Stimulated activated CD4-positive, alpha-beta T cell treated with anti-CD3 and anti-CD28 coated beads, TNF-alpha, amount 100 ng/mL, for 48 hours (primary cell): ENCODE results near the gene GALNT10.
"Not testable (repeated sequence)": the region's sequence is repeated elsewhere in the genome, so short reads cannot be mapped to it uniquely, and the experiment has no call there.

Experiments
- DNase-seq, 3 donors: peaks; one replicate each; pipeline ENCODE4 v3.0.0-alpha.2; 2020; ENCODE audit warnings: low read depth in 3 of 3

The GALNT10 gene

DNA sequence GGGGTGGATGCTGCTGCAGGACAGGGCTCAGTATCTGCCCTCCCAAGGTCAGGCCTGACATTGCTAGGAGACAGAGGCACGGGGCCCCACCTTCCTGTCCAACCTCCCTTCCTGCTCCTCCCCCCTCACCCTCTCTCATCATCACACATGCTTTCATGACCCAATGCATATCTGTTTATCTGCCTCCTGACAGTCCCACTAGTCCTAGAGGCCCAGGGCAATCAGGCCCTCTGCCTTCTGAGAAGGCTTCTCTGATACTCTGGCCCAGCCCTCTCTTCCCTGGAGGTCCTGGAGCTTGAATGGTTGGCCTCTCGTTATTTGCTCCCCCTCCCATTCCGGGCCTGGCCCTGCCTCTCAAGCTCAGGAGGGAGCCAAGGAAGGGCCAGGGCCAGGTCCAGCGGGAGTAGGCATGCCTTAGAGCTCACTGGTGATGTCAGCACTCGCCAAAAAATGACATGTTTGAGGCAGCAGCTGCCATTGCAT lies 164.6 kb downstream of the GALNT10 start:
- DNase-seq, result no peak

- DNase-seq, result no peak
These were observed 165.6 kb downstream of the GALNT10 start for GRCh38 chr5:154356020-154356655.

GRCh38 chr5:154356958-154357357 lies 166.4 kb downstream of the GALNT10 start:
- no peak for DNase-seq

- no peak for DNase-seq
These were observed 168.1 kb downstream of the GALNT10 start for GRCh38 chr5:154358516-154359220.

- no peak for DNase-seq
These were observed 168.7 kb downstream of the GALNT10 start for GRCh38 chr5:154359221-154359573.

DNA sequence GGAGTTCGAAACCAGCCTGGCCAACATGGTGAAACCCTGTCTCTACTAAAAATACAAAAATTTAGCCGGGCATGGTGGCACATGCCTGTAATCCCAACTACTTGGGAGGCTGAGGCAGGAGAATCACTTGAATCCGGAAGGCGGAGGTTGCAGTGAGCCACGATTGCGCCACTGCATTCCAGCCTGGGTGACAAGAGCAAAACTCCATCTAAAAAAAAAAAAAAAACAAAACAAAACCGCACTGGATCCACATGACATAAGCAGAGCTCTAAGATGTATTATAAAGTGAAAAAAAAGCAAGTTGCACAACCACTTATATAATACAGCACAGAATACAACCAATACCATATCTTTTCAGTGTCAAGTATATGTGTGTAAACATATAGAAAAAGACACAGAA lies 169.7 kb downstream of the GALNT10 start:
- not testable (repeated sequence) for DNase-seq

DNA sequence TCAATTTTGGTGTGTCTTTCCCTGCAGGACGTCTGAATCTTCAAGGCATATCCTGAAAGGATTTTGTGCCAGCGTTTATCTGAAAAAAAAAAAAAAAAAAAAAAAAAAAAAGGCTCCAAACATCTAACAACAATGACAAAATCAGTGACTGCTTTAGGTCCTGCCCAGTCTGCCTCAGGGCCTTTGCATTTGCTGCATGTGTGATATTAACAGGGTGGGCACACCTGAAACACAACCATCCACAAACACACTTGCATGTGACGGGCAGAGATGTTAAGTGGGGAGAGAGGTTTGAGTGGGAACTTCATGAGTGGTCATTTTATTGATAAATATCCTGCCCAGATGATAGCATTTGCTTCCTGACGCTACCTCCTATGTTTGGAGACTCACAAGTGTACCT lies 172.9 kb downstream of the GALNT10 start:
- no peak for DNase-seq

- no peak for DNase-seq
These were observed 174.2 kb downstream of the GALNT10 start for GRCh38 chr5:154364771-154365170.

DNA sequence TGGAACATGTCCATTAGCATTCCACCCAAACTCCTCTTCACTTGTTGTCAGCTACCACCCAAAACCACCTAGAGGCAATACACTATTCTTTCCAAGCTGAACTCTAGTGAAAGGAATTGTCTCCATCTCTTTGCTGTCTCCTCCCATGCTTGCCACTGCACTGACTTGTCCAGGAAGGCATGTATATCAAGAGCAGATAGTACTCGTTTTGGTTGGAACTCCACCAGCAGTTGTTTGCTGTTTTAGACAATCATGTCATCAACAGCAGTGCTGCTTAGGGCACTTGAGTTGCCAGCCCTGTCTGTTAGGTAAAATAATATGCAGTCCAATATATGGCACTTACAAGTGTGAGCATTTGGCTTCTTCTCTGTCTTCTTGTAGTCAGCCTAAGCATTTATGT lies 175.3 kb downstream of the GALNT10 start:
- no peak for DNase-seq

DNA sequence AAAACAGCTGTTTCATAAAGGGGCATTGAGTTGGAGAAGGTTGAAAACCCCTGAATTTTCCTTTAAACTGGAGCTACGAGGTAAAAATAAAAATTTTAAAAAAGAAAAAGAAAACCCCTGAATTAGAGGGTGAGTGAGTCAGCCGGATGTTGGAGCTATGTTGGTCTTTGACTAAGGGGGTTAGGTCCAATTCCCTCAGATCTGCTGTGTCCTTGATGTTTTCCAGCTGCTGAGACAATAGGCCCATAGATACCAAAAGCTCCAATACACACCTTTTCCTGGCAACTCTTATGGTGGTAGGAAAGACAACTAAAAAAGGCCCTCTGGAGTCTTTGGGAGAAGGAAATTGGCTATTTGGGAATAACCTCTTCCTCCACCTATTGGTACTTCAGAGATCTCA lies 175.8 kb downstream of the GALNT10 start:
- DNase-seq, result no peak

- no peak for DNase-seq
These were observed 176.6 kb downstream of the GALNT10 start for GRCh38 chr5:154367101-154367500.

DNA sequence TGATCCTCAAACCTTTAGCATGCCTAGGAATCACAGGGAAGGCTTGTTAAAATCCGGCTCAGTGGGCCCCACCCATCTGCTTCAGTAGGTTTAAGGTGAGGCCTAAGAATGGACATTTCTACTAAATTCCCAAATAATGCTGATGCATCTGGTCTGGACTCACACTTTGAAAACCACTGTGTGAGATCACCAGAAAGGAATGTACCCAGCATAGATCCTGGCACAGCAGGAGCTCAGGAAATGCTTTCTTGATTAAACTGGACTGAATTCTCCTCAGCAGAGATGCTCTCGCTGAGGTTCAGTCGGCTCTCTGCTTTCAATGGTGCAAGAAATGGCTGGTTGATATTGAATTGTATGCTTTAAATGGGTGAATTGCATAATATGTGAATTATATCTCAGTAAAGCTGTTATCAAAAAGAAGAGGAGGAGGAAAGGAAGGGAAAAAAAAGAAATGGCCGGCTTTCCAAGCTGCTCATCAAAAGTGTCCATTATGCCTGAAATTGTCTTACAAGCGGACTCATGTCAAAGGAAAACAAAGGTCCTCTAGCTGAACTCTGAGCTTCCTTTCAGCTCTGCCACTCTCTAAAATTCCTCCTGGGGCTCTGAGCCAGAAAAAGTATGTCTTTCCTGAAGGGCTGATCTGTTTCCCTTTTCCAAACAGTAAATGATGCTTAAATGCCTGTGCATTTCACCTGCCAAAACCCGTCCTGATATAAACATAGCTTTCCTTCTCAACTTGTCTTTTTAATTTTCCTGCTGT lies 177.7 kb downstream of the GALNT10 start:
- DNase-seq, result no peak

- no peak for DNase-seq
These were observed 179.1 kb downstream of the GALNT10 start for GRCh38 chr5:154369682-154370081.

DNA sequence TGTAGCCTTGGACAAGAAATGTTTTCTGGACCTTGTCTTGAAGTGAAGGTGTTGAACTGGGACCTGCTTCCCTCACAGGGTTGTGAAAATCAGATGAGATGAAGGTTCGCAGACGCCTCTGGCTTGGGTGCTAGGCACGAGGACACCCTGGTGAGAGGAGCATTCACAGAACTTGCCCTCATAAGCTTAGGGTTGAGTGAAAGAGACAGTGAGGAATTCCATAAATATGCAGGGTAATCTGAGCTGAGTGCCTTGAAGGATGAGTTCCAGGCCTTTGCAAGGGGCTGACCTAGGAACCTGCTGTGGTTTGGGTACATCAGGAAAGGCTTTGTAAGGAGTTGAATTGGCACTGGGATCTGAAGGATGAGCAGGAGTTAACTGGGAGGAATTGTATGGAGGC lies 179.6 kb downstream of the GALNT10 start:
- DNase-seq, result no peak

DNA sequence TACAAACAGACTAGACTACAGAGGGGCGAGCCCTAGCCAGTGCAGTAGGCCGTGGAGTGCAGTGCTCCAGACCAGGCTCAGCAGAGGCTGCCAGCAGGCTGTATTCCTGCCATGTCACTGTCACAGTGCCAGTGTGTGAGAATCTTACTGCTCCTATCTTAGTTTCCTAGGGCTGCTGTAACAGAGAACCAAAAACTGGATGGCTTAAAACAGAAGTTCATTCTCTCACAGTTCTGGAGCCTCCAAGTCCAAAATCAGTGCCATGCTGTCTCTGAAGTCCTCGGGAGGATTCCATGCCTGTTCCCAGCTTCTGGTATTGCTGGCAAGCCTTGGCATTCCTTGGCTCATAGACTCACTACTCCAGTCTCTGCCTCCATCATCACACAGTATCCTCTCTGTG lies 180.3 kb downstream of the GALNT10 start:
- DNase-seq, result no peak

DNA sequence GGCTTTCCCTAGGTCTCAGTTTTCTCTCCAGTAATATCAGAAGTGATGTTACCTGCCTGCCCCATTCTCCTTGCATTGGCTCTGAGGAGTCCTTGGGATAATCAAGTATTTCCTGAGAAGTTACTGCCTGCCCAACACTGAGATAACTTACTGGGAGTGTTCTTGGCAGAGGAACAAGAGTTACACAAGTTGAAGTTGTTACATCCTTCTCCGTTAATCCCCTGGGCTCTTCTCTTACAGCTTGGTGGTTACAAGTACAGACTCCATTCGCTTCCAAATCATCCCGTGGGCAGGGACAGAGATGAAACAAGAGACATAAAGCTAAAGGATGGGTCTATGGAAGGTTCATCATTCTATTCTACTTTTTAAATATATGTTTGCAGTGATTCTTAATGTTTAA lies 181.2 kb downstream of the GALNT10 start:
- no peak for DNase-seq

GRCh38 chr5:154372661-154373060 lies 182.1 kb downstream of the GALNT10 start:
- no peak for DNase-seq

DNA sequence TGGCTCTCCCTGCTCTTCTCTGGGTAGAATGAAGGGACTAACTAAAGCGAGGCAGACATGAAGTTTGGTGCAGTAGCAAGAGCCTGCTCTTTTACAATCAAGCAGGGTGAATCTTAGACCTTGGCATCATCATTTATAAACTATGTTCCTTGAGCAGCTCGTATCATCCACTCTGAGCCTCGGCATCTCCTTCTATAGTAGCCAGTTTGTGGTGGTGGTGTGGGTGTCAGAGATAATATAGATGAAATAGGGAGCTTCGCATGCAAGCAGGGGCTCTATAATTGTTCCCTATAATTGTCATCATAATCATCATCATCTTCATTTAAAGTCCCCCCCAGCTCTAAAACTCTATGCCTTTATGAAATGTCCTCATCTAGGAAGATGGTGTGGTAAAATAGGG lies 182.8 kb downstream of the GALNT10 start:
- no peak for DNase-seq

- no peak for DNase-seq
These were observed 183.2 kb downstream of the GALNT10 start for GRCh38 chr5:154373729-154374179.

GRCh38 chr5:154374264-154374663 lies 183.7 kb downstream of the GALNT10 start:
- DNase-seq, result no peak

DNA sequence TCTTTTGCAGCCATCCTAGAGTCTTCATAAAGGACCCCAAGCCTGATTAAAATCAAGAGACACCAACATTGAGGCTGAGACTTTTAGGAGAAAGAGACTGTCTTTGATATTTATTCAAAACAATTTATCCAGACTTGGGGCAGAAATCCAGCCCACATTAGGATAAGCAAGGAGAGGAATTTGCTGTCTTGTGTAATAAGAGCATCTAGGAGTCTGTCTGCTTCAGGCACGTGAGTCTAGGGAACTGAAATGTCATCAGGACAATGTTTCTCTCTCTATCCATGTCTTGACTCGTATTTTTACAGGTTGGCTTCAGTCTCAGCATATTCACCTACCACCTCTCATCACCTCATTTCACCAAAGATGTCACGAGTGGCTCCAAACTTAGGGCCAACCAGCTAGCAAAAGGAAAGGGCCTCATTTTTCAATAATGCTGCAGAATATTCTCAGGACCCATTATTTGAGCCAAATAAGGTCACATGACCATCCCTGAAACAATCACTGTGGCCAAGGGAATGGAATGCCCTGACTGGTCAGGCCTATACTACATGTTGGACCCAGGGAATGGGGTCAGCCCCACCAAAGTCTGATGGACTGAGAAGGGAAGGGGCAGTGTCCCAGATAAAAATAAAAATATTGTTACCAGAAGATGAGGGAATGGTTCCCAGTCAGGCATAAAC lies 184.9 kb downstream of the GALNT10 start:
- no peak for DNase-seq

DNA sequence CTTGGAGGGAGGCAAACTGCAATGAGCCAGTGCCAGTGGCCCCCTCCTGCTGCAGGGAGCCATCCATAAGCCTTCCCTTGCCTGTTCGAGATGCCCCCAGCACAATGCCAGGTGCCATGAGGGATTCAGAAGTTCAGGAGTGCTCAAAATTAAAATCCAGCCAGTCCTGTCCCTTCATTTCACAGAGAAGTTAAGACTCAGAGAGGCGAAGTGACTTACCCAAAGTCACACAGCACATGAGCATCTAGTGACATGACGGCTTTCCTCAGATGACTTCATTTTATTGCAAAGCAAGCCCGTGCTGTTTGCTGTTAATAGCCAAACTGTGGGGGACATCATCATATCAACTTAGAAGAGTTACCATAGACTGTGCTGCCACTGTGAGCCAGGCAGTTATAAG lies 185.9 kb downstream of the GALNT10 start:
- DNase-seq, result no peak
